GM19035 (cell line): ENCODE data around the gene FFAR1.

Experiments used
- ATAC-seq: cut with Tn5 transposase; IDR thresholded peaks from one replicate; pipeline ENCODE4 v1.9.1; 2021; ENCODE audit not compliant: unreplicated experiment

Gene FFAR1

GRCh38 chr19:35383536-35383935 lies 35.8 kb downstream of the FFAR1 start:
- no peak for ATAC-seq

DNA sequence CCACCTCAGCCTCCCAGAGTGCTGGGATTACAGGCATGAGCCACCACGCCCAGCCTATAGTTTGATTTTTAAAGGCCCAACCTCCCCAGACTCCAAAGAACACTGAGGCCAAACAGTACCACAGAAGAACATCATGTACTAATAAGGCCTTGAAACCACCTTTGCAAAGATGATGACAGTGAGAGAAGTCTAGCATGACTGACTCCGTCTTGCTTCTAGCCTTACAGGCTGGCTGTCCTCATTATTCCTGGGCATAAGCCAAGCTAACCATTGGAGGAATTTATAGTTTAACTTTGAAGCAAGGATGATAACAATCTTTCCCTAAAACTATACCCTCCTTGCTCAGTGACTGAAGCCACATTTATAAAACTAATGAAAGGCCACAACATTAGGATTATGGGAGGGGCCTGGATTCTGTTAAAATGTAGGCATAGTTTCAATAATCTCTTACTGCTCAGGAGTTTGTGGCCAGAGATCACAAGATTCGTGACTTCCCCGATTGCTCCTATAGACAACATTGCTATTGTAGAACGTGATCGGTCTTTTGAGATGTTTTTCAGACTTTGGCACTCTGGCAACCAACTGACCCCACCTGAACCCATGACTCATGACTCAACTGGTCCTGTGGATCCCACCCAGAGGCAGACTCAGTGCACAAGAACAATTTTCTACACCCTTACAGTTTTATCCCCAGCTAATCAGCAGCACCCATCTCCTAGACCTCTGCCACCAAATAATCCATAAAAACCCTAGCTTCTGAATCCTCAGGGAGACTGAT lies 40.8 kb downstream of the FFAR1 start:
- no peak for ATAC-seq

GRCh38 chr19:35389192-35389861 lies 41.6 kb downstream of the FFAR1 start:
- ATAC-seq = no peak

- no peak for ATAC-seq
Measured at GRCh38 chr19:35392742-35393715, 45.3 kb downstream of the FFAR1 start.

DNA sequence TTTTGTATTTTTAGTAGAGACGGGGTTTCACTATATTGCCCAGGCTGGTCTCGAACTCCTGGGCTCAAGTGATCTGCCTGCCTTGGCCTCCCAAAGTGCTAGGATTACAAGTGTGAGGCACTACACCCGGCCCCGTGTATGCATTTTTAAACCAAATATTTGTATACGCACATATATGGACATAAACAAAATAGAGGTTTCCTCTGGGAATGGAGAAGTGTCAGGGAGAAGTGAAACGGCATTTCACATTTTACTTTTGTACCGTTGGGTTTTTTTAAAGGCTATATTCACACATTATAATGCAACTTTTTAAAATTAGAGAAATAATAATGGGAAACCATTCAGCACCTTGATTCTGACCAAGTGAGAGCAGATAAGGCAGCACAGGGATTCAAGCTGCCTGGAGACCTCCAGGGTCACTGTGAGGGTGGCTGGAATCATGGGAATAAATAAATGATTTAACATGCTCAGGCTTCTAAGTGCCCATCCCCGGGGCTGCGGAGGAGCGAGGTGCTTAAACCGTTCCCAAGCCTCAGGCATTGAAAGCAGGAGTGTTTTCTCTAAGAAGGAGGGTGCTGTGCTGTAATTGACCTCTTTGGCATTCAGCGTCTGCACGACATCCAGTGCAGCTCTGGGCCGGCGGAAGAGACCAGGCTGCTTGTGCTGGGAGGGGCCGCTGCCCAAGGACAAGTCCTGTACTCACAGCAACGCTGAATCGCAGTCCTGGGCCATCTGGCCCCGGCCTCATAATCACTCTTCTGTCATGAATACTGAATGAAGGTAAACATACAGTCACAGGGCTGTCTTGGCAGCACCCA lies 47.9 kb downstream of the FFAR1 start:
- ATAC-seq = no peak

GRCh38 chr19:35396240-35396885 lies 48.7 kb downstream of the FFAR1 start:
- no peak for ATAC-seq

GRCh38 chr19:35397064-35397463 lies 49.4 kb downstream of the FFAR1 start:
- no peak for ATAC-seq
